ENCODE results near the gene DCAF7.

DCAF7 gene

GRCh38 chr17:63538693-63539595 lies 11.3 kb upstream of the DCAF7 start:
- H3K27ac ChIP-seq (ENCODE audit: low read depth, low read length), result no peak overlapping the region
- no peaks in the 10 kb centered on the region for H3F3A ChIP-seq (ENCODE audit: control insufficient read depth, insufficient read depth)
- peaks cover 20% of the 10 kb centered on the region for H3K27me3 ChIP-seq (ENCODE audit: control insufficient read depth, low read length)
- TF ChIP-seq EZH2phosphoT487 (IDR thresholded peaks at IDR 0.05; ENCODE audit: borderline replicate concordance, low read length) (no peak), CTCF (IDR thresholded peaks at IDR 0.05; ENCODE audit: low read depth, low read length, poor library complexity, severe bottlenecking) (no peak)
- no peaks in the 10 kb centered on the region for H3K4me1 ChIP-seq (ENCODE audit: control insufficient read depth, low read length)
- no peaks in the 10 kb centered on the region for H3K36me3 ChIP-seq (ENCODE audit: control insufficient read depth, low read length)
- no peaks in the 10 kb centered on the region for H3K9me3 ChIP-seq (ENCODE audit: control insufficient read depth, insufficient read depth, low read length)
- H3K9me2 ChIP-seq (replicated peaks; ENCODE audit: control insufficient read depth, low read length), result no peaks in the 10 kb centered on the region
- no peak overlapping the region for H3K4me3 ChIP-seq (ENCODE audit: low read length)
- H3K79me2 ChIP-seq (ENCODE audit: control insufficient read depth, low read length), result no peaks in the 10 kb centered on the region
- H4K20me1 ChIP-seq (ENCODE audit: control insufficient read depth, insufficient read depth, low read depth, low read length), result no peaks in the 10 kb centered on the region
- no peak overlapping the region for H3K4me2 ChIP-seq (ENCODE audit: low read length)

GRCh38 chr17:63540590-63540989 lies 9.7 kb upstream of the DCAF7 start:
- H3K4me2 ChIP-seq (ENCODE audit: low read length), result no peak overlapping the region
- H3K4me1 ChIP-seq (ENCODE audit: control insufficient read depth, low read length), result no peaks in the 10 kb centered on the region

GRCh38 chr17:63542218-63542545 lies 8.1 kb upstream of the DCAF7 start:
- H3K4me3 ChIP-seq (ENCODE audit: low read length), result no peak overlapping the region
- no peaks in the 10 kb centered on the region for H3K9me2 ChIP-seq (replicated peaks; ENCODE audit: control insufficient read depth, low read length)
- H3F3A ChIP-seq (ENCODE audit: control insufficient read depth, insufficient read depth), result no peaks in the 10 kb centered on the region
- no peak overlapping the region for H3K4me2 ChIP-seq (ENCODE audit: low read length)
- H3K4me1 ChIP-seq (ENCODE audit: control insufficient read depth, low read length), result no peaks in the 10 kb centered on the region
- no peaks in the 10 kb centered on the region for H3K36me3 ChIP-seq (ENCODE audit: control insufficient read depth, low read length)
- no peaks in the 10 kb centered on the region for H3K79me2 ChIP-seq (ENCODE audit: control insufficient read depth, low read length)
- no peak overlapping the region for H3K27ac ChIP-seq (ENCODE audit: low read depth, low read length)
- H3K9me3 ChIP-seq (ENCODE audit: control insufficient read depth, insufficient read depth, low read length), result no peaks in the 10 kb centered on the region
- H3K27me3 ChIP-seq (ENCODE audit: control insufficient read depth, low read length), result peaks cover 17% of the 10 kb centered on the region
- H4K20me1 ChIP-seq (ENCODE audit: control insufficient read depth, insufficient read depth, low read depth, low read length), result no peaks in the 10 kb centered on the region
- no peak for TF ChIP-seq CTCF (IDR thresholded peaks at IDR 0.05; ENCODE audit: low read depth, low read length, poor library complexity, severe bottlenecking)
- TF ChIP-seq EZH2phosphoT487 (IDR thresholded peaks at IDR 0.05; ENCODE audit: borderline replicate concordance, low read length), result no peak

More at GRCh38 chr17:63540590-63540989, 9.7 kb upstream of the DCAF7 start:
- H3K79me2 ChIP-seq (ENCODE audit: control insufficient read depth, low read length), result no peaks in the 10 kb centered on the region
- peaks cover 20% of the 10 kb centered on the region for H3K27me3 ChIP-seq (ENCODE audit: control insufficient read depth, low read length)
- H3K36me3 ChIP-seq (ENCODE audit: control insufficient read depth, low read length), result no peaks in the 10 kb centered on the region
- TF ChIP-seq CTCF (IDR thresholded peaks at IDR 0.05; ENCODE audit: low read depth, low read length, poor library complexity, severe bottlenecking) (no peak), EZH2phosphoT487 (IDR thresholded peaks at IDR 0.05; ENCODE audit: borderline replicate concordance, low read length) (no peak)
- H3K9me2 ChIP-seq (replicated peaks; ENCODE audit: control insufficient read depth, low read length), result no peaks in the 10 kb centered on the region
- no peaks in the 10 kb centered on the region for H3K9me3 ChIP-seq (ENCODE audit: control insufficient read depth, insufficient read depth, low read length)
- H3K27ac ChIP-seq (ENCODE audit: low read depth, low read length), result no peak overlapping the region
- no peak overlapping the region for H3K4me3 ChIP-seq (ENCODE audit: low read length)
- no peaks in the 10 kb centered on the region for H4K20me1 ChIP-seq (ENCODE audit: control insufficient read depth, insufficient read depth, low read depth, low read length)
- no peaks in the 10 kb centered on the region for H3F3A ChIP-seq (ENCODE audit: control insufficient read depth, insufficient read depth)
